HG03342 (cell line): ENCODE results near the gene LCP2.

ENCODE experiments used
- ATAC-seq: cut with Tn5 transposase; IDR thresholded peaks from one replicate; pipeline ENCODE4 v1.9.1; 2021; ENCODE audit warnings: mild to moderate bottlenecking, moderate library complexity; ENCODE audit not compliant: unreplicated experiment

LCP2 gene

DNA sequence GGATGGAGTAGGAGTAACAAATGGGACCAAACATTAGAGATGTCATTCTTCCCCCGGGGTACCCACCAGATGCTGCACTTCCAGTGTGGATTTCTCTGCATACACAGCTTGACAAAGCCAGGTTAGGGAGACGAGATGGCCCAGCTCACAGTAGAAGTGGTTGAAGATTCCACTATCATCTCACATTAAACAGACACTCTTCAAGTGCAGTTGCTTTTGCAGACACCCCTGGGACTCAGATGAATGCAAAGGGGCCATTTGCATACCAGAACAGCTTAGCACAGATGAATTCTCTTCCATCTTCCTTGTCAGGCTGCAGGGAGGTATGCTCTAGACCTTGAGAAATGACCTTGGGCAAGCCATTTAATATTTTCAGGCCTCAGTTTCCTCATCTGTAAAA is 77.4 kb downstream of the LCP2 start:
- no peak for ATAC-seq

DNA sequence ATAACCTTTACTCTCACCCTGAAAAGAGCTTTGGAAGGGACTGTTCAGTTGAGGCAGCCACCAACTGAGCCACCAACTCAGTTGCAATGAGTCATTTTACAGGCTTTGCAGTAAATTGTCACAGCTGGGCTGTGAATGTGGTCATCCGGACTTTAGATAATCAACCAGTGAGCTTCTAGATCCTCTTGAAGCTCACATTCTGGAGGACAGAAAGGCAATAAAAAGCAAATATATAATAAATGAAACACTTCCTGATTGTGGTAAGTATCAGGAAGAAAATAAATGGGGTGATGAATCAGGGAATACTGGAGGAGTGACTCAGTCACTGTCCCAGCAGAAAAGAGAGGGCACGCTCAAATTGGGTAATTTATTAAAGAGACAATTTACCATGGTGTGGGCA is 78.0 kb downstream of the LCP2 start:
- ATAC-seq, result no peak

DNA sequence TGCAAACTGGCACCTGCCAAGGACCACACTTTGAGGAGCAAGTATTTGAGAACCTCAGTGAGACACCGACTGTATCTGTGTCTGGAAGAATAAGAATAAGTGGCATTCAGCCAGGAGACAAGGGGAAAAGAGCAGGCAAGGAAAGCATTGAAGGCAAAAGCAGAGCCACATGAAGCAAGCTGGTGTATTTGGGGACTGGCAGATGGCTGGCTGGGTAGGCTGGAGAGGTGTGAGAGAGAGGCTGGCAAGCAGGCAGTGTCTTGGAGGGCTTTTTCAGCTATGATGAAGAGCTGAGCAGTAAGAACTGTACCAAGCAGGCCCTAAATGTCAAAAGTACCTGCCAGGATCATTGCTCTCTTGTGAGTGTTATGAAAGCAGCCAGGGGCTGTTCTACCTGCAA is 78.9 kb downstream of the LCP2 start:
- ATAC-seq, result no peak

DNA sequence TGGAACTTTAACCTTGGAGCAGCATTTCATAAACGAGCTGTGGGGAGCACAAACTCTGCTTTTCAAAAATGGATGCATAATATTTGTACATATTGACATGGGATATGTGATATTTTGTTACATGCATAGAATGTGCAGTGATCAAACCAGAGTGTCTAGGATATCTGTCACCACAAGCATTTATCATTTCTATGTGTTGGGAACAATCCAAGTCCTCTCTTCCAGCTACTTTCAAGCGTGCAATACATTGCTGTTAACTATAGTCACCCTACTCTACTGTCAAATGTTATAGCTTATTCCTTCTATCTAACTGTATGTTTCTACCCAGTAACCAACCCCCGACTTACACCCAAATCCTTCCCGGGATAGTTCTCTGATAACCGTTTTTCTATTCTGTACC is 79.7 kb downstream of the LCP2 start:
- ATAC-seq, result no peak

DNA sequence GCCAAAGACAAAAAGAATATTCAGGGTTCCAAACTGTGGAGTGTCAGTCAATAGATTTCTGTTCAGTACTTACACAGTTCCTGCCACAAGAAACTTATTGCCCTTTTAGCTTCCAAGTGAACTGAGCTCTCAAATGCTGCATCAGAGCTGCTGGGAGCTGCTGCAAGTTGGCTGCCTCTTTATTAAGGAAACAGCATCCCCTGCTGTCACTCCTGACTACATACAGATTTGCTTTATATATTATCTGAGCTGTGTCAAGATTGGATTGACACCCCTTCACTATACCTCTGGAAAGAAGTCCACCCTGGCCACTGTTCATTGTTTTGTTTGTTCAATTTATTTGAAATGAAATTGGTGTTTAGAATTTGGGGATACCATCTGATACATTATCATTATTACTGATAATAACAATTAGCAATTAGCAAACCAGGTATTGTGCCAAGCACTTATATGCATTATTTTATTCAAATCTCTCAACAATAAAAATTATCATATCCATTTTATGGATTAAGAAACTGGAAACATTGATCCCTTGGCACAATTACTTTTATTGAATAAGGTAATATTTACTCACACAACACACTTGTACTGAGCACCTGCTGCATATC is 81.2 kb downstream of the LCP2 start:
- ATAC-seq, result no peak

DNA sequence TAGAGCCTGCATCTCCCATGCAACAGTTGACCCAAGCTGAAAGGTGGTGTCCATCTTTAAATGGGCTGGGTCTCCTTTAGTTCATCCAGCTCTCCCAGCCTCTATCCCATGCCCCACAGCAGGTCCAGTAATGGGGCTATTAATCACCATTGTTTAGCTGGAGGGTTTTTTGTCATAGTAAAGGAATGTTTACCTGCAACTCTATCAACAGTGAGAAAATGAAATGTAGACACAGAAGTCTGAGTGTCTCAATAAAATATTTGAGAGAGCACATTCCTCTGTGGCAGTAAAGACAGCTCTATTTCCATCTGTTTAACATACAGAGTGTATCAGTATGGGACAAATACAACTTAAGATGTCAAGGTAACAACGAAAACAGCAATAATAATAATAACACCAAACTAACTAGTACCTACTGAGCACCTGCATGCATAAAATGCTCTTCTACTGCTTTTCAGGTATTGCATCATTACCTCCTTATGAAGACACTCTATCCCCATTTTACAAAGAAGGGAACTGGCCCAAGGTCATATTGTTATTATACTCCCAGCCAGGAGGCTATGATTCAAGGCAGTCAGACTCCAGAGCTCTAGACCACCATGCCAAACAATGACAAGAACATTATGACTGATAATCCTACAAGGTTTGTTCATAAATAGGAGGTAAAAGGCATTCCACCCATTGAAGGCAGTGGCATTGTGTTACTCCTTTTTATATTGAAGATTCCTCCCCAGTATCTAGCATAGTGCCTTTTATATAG is 85.8 kb downstream of the LCP2 start:
- no peak for ATAC-seq

DNA sequence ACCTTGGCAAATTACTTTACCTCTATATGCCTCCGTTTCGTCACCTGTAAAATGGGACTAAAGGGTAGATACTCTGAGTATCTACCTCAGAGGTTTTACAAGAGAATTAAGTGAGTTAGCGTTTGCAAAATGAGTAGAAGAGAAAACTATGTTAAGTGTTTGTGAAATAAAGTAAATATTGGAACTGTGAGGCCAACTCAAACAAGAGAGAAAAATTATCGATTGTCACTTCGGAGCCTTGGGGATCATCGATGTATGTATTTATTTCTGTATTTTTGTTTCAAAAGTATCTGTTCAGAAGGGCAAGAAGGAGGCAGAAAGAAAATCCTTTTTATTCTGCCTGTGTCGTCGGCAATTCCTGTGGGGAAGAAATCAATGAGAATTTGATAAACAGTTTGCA is 90.6 kb downstream of the LCP2 start:
- ATAC-seq, result no peak

DNA sequence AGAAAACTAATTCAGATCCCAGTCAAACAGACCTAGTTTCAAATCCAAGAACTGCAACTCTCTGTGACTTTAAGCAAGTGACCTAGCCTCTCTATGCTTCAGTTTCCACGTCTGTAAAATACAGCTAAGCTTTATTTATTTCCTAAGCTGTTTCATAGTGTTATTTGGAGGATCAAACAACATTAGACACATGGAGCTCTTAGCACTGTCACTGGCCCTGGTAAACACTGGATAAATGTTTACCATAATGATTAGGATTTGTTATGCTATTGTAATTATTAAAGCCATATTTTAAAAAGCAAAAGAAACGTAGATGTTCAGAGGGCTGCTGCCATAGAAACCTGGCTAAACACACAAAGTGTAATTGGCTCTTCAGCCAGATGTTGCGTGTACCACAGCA is 91.4 kb downstream of the LCP2 start:
- ATAC-seq, result no peak

DNA sequence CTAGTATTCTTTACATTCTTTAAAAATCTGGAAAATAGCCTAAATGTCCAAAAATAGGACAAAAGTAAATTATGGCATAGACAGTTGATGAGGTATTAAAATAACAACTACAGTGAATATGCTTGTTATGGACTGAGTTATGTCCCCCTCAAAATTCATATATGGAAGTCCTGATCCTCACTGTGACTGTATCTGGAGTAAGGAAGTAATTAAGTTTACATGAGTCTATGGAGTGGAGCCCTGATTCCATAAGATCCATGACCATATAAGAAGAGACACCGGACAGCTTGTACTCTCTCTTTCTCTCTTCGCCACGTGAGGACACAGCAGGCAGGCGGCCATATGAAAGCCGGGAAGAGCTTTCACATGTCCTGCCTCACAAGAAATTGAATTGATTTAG is 93.4 kb downstream of the LCP2 start:
- ATAC-seq, result no peak

DNA sequence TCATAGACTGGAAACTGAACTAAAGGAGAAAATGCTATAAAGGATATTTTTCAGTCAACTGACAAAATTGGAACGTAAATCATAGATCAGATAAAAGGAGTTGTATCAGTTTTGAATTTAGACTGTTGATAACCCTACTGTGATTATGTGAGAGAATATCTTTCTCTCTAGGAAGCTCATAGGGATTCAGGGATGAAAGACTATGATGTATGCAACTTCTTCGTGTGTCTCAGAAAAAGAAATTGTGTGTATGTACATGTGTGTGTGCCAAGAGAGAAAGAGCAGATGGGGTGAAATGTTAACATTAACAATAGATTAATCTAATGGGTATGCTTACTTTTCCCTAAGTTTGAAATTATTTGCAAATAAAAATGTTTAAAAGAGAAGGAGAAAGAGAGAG is 95.5 kb downstream of the LCP2 start:
- ATAC-seq, result no peak

DNA sequence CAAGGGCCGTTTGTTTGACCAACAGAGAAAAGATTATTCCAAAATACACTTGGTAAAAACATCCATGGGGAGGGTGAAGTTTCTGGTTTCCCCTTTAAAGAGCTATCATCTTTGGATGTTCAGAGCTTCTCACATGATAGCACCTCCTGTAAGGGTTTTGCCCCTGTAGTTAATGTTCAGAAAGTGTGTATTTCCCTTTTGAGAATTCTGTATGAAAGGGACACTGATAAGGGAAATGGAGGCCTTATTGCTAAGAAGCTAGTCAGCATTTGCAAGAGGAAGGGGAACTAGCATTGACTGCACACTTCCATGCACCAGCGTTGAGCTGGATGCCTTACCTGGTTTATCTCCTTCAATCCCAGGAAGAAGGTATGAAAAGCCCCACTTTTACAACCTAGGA is 96.3 kb downstream of the LCP2 start:
- ATAC-seq, result no peak

DNA sequence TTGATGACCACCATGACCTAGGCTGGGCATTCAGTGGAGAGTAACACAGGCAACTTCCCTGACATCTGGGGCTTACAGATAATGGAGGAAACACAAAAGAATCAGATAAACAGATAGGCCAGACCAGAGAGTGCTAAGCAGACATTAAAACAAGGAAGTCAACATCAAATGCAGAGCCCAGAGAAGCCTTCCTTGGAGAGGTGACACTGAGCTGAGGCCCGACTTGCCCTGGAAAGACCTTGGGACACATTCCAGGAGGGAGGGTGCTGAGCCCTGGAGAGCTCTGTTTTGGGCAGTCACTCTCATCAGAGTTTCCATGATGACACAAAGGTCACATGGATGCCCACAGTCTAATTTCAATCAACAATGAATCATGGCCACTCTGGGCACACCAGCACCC is 96.7 kb downstream of the LCP2 start:
- no peak for ATAC-seq
